Placental pericyte (primary cell): ENCODE measurements around the gene POLD4. TPM values are rescaled to one million over a fixed set of nuclear protein-coding genes. Genes with fewer than 3 reads are reported as not detected.

ENCODE experiments used
- small RNA-seq: library from RNA; depleted of rRNA; stranded (forward); fragments of <200 nt; gene quantifications from one replicate; pipeline ENCODE3, GENCODE V24; 2012; ENCODE audit warnings: low replicate concordance
- total RNA-seq: library from RNA; depleted of rRNA; stranded (reverse); fragments of >200 nt; gene quantifications from 2 replicates; pipeline ENCODE4 v1.2.3, GENCODE V29; 2012

POLD4 gene
- 73.3 and 120 TPM in 2 replicates for total RNA-seq

GRCh38 chr11:67353317-67354074 lies at the start of gene POLD4:
Gene POLD4 (minus strand): TSS chr11:67353546. CDS start chr11:67353399, 147 bp downstream.

GRCh38 chr11:67401495-67402191 lies 48.3 kb upstream of the POLD4 start, which contains the start of gene PPP1CA:
Gene PPP1CA (minus strand): TSS chr11:67401858. CDS start chr11:67401782, 76 bp downstream.

GRCh38 chr11:67391304-67392182 lies 38.2 kb upstream of the POLD4 start, which contains the start of gene RAD9A:
Gene RAD9A (plus strand): TSS chr11:67391986. CDS start chr11:67392045, 59 bp downstream.

DNA sequence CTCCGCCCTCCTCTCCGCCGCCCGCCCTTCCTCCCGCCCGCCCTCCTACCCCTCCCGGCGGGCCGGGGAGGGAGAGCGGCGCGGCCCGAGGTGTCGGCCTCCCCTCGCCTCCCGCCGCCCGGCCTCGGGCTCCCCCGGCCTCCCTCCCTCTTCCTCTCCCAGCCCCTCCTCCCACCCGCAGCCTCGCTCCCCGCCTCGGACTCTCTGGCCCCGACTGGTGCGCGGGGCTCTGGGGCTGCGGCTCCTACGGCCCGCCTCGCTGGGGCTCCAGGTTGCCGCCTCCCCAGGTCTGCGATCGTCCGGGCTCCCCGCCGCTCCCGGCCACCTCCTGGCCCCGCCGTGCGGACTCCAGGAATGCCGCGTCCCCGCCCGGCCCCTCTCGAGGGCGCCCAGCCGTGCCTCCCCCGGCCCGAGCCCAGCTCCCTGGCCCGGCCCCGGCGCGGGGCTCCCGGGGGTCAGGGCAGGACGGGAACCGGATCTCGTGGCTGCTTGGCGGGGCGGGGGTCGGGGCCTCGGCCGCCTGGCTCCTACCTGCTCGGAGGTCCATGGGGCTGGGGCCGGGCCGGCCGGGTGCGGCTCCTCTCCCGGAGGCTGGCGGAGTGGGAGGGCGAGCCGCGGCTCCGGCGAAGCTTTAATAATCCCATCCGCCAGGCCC lies 19.8 kb upstream of the POLD4 start, which contains the start of gene CLCF1:
CLCF1 (minus strand) TSS at position 606 of the 655 bp plus-strand sequence; CDS start at position 547, 59 bp downstream.

DNA sequence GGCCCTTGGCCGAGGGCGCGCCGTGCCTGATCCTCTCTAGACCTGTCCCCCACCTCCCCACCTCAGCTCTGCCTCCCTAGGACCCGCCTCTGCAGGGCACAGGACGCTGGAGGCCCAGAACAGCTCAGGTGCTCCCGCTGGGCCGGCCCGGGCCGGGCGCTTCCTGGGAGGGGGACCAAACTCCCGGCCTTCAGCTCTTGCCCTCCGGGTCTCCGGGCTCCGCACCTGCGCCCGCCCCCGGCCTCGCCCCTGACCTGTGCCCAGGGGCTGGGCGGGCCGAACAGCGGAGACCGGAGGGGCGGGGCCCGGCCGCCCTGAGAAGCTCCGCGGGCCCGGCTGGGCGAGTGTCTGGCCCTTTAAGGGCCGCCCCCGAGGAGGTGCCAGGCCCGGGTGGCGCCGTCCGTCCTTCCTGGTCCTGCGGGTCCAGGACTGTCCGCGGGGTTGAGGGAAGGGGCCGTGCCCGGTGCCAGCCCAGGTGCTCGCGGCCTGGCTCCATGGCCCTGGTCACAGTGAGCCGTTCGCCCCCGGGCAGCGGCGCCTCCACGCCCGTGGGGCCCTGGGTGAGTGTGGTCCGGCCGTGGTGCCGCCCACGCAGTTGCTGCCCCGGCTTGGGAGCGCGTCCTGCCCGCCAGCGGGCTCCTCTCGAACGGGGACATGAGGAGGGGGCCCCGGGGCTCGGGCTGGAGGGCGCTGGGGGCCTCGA lies 50.1 kb downstream of the POLD4 start, which contains the start of gene SSH3:
SSH3 (plus strand) TSS at position 399 of the 703 bp plus-strand sequence; CDS start at position 495, 96 bp downstream.

Small RNA genes lying within 50 kb of the gene (small RNA-seq; reads per million reads assigned to genes)
- gene RN7SKP239 = not detected
- gene RNU6-1238P = not detected

Other genes with a start within 250 kb of the POLD4 start
- 48.1 and 62.0 TPM in 2 replicates for gene KDM2A, start 234.3 kb downstream of the POLD4 start, total RNA-seq
- gene GRK2, start 87.1 kb downstream of the POLD4 start, total RNA-seq = 26.3 and 47.2 TPM in 2 replicates
- gene ANKRD13D, start 64.2 kb downstream of the POLD4 start, total RNA-seq = 30.2 and 40.7 TPM in 2 replicates
- gene SSH3, start 50.0 kb downstream of the POLD4 start, total RNA-seq = 7.7 and 10.3 TPM in 2 replicates
- gene CLCF1, start 20.1 kb upstream of the POLD4 start, total RNA-seq = 5.2 and 5.5 TPM in 2 replicates
- 6.3 and 18.8 TPM in 2 replicates for gene RAD9A, start 38.4 kb upstream of the POLD4 start, total RNA-seq
- gene PPP1CA, start 48.3 kb upstream of the POLD4 start, total RNA-seq = 293 and 375 TPM in 2 replicates
- not detected in 2 replicates for gene TBC1D10C, start 50.5 kb upstream of the POLD4 start, total RNA-seq
- under 0.01 and 0.22 TPM in 2 replicates for gene CARNS1, start 62.1 kb upstream of the POLD4 start, total RNA-seq
- 59.7 and 71.3 TPM in 2 replicates for gene RPS6KB2, start 74.9 kb upstream of the POLD4 start, total RNA-seq
- 0.29 and 1.3 TPM in 2 replicates for gene PTPRCAP, start 84.1 kb upstream of the POLD4 start, total RNA-seq
- gene CORO1B, start 89.9 kb upstream of the POLD4 start, total RNA-seq = 115 and 145 TPM in 2 replicates
- gene GPR152, start 99.2 kb upstream of the POLD4 start, total RNA-seq = not detected in 2 replicates
- not detected in 2 replicates for gene CABP4, start 101.8 kb upstream of the POLD4 start, total RNA-seq
- 12.2 and 44.2 TPM in 2 replicates for gene TMEM134, start 115.7 kb upstream of the POLD4 start, total RNA-seq
- 33.9 and 87.1 TPM in 2 replicates for gene AIP, start 129.5 kb upstream of the POLD4 start, total RNA-seq
- gene PITPNM1, start 151.8 kb upstream of the POLD4 start, total RNA-seq = 31.3 and 33.5 TPM in 2 replicates
- 27.1 and 67.6 TPM in 2 replicates for gene CDK2AP2, start 154.6 kb upstream of the POLD4 start, total RNA-seq
- not detected in 2 replicates for gene CABP2, start 169.9 kb upstream of the POLD4 start, total RNA-seq
- gene GSTP1, start 230.3 kb upstream of the POLD4 start, total RNA-seq = 489 and 520 TPM in 2 replicates